Liver (tissue), 3 donors: Measurements from ENCODE around the gene MLN.

Source experiments
- EGR1 ChIP-seq, 2 donors: IDR thresholded peaks; 2 replicates each; pipeline ENCODE4 v1.6.1; 2016 to 2018; ENCODE audit warnings: antibody characterized with exemption in 2 of 2, low read depth in 2 of 2
- GABPA ChIP-seq, 2 donors: IDR thresholded peaks in 1 of 2; conservative IDR thresholded peaks in 1 of 2; 2 replicates each; pipeline ENCODE4 v1.6.1; 2016; ENCODE audit warnings: antibody characterized with exemption in 2 of 2, mild to moderate bottlenecking in 1 of 2, moderate library complexity in 1 of 2
- JUND ChIP-seq, 2 donors: IDR thresholded peaks; 2 replicates each; pipeline ENCODE4 v1.6.1; 2016; ENCODE audit warnings: antibody characterized with exemption in 2 of 2
- RAD21 ChIP-seq, 2 donors: IDR thresholded peaks; 2 replicates each; pipeline ENCODE4 v1.6.1; 2016; ENCODE audit warnings: antibody characterized with exemption in 2 of 2, mild to moderate bottlenecking in 2 of 2
- RXRA ChIP-seq, 2 donors: IDR thresholded peaks; 2 replicates each; pipeline ENCODE4 v1.6.1; 2017 to 2018; ENCODE audit warnings: antibody characterized with exemption in 2 of 2, mild to moderate bottlenecking in 1 of 2
- SP1 ChIP-seq: IDR thresholded peaks from 2 replicates; pipeline ENCODE4 v1.6.1; 2018; ENCODE audit warnings: antibody characterized with exemption, mild to moderate bottlenecking
- TAF1 ChIP-seq: conservative IDR thresholded peaks from 2 replicates; pipeline ENCODE4 v1.6.1; 2016; ENCODE audit warnings: antibody characterized with exemption, mild to moderate bottlenecking
- YY1 ChIP-seq: IDR thresholded peaks from 2 replicates; pipeline ENCODE4 v1.6.1; 2016; ENCODE audit warnings: antibody characterized with exemption, mild to moderate bottlenecking
- TF ChIP-seq, protein P1 (sequence below): fragments of 150-350 bp; IDR thresholded peaks from 2 replicates; pipeline ENCODE4 v1.5.1; 2017; ENCODE audit warnings: improper control_type of control experiment, low read depth, low read length; ENCODE audit not compliant: missing input control
- TF ChIP-seq, protein P2 (sequence below): IDR thresholded peaks from 2 replicates; pipeline ENCODE4 v1.6.1; 2016; ENCODE audit warnings: antibody characterized with exemption
- TF ChIP-seq, protein P3 (sequence below): IDR thresholded peaks from 2 replicates; pipeline ENCODE4 v1.6.1; 2016; ENCODE audit warnings: antibody characterized with exemption, mild to moderate bottlenecking
- TF ChIP-seq, protein P4 (sequence below): IDR thresholded peaks from 2 replicates; pipeline ENCODE4 v1.6.1; 2016; ENCODE audit warnings: antibody characterized with exemption
- donor health status: healthy.
- donor health status: healthy.

DNA sequence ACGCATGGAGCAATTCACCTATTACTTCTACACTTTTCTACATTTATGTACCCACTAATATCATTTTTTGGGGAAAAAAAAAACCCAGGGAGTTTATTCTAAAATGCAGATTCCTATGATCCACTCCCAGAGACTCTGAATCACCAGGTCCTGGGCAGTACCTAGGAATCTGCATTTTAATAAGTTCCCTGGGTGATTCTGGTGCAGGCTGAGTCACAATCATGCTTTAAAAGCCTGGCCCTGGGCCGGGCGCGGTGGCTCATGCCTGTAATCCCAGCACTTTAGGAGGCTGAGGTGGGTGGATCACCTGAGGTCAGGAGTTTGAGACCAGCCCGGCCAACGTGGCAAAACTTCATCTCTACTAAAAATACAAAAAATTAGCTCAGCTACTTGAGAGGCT, 43.3 kb upstream of the MLN start:
- TF ChIP-seq EGR1 (IDR thresholded peaks at IDR 0.05; ENCODE audit: low read depth in 2 of 2) (no peak), JUND (IDR thresholded peaks at IDR 0.05) (no peak), TAF1 (no peak), RAD21 (IDR thresholded peaks at IDR 0.05) (no peak), GABPA (IDR thresholded peaks at IDR 0.05 in 1 of 2, conservative IDR thresholded peaks at IDR 0.05 in 1 of 2) (no peak), YY1 (no peak), RXRA (IDR thresholded peaks at IDR 0.05) (no peak), SP1 (no peak)
- TF ChIP-seq, protein P1, sequence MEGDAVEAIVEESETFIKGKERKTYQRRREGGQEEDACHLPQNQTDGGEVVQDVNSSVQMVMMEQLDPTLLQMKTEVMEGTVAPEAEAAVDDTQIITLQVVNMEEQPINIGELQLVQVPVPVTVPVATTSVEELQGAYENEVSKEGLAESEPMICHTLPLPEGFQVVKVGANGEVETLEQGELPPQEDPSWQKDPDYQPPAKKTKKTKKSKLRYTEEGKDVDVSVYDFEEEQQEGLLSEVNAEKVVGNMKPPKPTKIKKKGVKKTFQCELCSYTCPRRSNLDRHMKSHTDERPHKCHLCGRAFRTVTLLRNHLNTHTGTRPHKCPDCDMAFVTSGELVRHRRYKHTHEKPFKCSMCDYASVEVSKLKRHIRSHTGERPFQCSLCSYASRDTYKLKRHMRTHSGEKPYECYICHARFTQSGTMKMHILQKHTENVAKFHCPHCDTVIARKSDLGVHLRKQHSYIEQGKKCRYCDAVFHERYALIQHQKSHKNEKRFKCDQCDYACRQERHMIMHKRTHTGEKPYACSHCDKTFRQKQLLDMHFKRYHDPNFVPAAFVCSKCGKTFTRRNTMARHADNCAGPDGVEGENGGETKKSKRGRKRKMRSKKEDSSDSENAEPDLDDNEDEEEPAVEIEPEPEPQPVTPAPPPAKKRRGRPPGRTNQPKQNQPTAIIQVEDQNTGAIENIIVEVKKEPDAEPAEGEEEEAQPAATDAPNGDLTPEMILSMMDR: no peak
- TF ChIP-seq, protein P2, sequence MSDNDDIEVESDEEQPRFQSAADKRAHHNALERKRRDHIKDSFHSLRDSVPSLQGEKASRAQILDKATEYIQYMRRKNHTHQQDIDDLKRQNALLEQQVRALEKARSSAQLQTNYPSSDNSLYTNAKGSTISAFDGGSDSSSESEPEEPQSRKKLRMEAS: no peak
- TF ChIP-seq, protein P3, sequence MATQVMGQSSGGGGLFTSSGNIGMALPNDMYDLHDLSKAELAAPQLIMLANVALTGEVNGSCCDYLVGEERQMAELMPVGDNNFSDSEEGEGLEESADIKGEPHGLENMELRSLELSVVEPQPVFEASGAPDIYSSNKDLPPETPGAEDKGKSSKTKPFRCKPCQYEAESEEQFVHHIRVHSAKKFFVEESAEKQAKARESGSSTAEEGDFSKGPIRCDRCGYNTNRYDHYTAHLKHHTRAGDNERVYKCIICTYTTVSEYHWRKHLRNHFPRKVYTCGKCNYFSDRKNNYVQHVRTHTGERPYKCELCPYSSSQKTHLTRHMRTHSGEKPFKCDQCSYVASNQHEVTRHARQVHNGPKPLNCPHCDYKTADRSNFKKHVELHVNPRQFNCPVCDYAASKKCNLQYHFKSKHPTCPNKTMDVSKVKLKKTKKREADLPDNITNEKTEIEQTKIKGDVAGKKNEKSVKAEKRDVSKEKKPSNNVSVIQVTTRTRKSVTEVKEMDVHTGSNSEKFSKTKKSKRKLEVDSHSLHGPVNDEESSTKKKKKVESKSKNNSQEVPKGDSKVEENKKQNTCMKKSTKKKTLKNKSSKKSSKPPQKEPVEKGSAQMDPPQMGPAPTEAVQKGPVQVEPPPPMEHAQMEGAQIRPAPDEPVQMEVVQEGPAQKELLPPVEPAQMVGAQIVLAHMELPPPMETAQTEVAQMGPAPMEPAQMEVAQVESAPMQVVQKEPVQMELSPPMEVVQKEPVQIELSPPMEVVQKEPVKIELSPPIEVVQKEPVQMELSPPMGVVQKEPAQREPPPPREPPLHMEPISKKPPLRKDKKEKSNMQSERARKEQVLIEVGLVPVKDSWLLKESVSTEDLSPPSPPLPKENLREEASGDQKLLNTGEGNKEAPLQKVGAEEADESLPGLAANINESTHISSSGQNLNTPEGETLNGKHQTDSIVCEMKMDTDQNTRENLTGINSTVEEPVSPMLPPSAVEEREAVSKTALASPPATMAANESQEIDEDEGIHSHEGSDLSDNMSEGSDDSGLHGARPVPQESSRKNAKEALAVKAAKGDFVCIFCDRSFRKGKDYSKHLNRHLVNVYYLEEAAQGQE: no peak
- TF ChIP-seq, protein P4, sequence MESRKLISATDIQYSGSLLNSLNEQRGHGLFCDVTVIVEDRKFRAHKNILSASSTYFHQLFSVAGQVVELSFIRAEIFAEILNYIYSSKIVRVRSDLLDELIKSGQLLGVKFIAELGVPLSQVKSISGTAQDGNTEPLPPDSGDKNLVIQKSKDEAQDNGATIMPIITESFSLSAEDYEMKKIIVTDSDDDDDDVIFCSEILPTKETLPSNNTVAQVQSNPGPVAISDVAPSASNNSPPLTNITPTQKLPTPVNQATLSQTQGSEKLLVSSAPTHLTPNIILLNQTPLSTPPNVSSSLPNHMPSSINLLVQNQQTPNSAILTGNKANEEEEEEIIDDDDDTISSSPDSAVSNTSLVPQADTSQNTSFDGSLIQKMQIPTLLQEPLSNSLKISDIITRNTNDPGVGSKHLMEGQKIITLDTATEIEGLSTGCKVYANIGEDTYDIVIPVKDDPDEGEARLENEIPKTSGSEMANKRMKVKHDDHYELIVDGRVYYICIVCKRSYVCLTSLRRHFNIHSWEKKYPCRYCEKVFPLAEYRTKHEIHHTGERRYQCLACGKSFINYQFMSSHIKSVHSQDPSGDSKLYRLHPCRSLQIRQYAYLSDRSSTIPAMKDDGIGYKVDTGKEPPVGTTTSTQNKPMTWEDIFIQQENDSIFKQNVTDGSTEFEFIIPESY: no peak
